Lower leg skin (tissue), 3 donors: ENCODE measurements around the gene BNC2.

ENCODE experiments used
- POLR2A ChIP-seq, 2 donors: fragments of 450-650 bp; IDR thresholded peaks; one replicate each; pipeline ENCODE4 v1.6.1; 2016 to 2017; ENCODE audit warnings: antibody characterized with exemption in 2 of 2, mild to moderate bottlenecking in 1 of 2, moderate library complexity in 1 of 2
- TF ChIP-seq, protein P1 (sequence below), 3 donors: fragments of 450-650 bp; IDR thresholded peaks; one replicate each; pipeline ENCODE4 v1.5.1; 2016; ENCODE audit warnings: antibody characterized with exemption in 3 of 3, mild to moderate bottlenecking in 3 of 3, moderate library complexity in 2 of 3

DNA sequence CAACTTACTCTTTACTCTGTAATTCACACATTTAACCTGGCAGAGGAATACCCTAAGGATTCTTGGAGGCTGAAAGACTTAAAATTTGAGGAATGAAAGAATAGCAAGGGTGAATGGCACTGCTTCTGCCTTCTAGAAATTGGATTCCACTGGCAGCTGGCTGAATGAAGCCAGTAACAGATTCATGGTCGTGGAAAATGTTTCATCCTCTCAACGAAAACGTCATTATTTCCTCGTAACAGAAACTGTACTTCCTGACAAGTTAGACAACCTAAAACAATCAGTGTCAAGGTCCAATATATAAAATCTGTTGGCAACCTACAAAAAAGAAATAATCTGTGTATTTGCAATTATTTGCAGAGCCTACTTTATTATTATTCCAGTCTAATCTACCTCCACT is 39.7 kb downstream of the BNC2 start:
- TF ChIP-seq, protein P1, sequence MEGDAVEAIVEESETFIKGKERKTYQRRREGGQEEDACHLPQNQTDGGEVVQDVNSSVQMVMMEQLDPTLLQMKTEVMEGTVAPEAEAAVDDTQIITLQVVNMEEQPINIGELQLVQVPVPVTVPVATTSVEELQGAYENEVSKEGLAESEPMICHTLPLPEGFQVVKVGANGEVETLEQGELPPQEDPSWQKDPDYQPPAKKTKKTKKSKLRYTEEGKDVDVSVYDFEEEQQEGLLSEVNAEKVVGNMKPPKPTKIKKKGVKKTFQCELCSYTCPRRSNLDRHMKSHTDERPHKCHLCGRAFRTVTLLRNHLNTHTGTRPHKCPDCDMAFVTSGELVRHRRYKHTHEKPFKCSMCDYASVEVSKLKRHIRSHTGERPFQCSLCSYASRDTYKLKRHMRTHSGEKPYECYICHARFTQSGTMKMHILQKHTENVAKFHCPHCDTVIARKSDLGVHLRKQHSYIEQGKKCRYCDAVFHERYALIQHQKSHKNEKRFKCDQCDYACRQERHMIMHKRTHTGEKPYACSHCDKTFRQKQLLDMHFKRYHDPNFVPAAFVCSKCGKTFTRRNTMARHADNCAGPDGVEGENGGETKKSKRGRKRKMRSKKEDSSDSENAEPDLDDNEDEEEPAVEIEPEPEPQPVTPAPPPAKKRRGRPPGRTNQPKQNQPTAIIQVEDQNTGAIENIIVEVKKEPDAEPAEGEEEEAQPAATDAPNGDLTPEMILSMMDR (IDR thresholded peaks at IDR 0.05), result no peak
- no peak for TF ChIP-seq POLR2A (IDR thresholded peaks at IDR 0.05)
